ENCODE results near the gene RILPL1. TPM values are rescaled to one million over a fixed set of nuclear protein-coding genes. Genes with fewer than 3 reads are reported as not detected.
"Not testable (repeated sequence)": the region's sequence is repeated elsewhere in the genome, so short reads cannot be mapped to it uniquely, and the experiment has no call there.

RILPL1 gene
- total RNA-seq, 1 donor = 14.2 TPM

- no peak for DNase-seq (ENCODE audit: low read depth)
- no peak for TF ChIP-seq CTCF (IDR thresholded peaks at IDR 0.05; ENCODE audit: insufficient read depth, low read length)
- H3K4me3 ChIP-seq (ENCODE audit: low read depth, low read length) = no peak overlapping the region
Observed at GRCh38 chr12:123494124-123494851, 39.2 kb downstream of the RILPL1 start.

DNA sequence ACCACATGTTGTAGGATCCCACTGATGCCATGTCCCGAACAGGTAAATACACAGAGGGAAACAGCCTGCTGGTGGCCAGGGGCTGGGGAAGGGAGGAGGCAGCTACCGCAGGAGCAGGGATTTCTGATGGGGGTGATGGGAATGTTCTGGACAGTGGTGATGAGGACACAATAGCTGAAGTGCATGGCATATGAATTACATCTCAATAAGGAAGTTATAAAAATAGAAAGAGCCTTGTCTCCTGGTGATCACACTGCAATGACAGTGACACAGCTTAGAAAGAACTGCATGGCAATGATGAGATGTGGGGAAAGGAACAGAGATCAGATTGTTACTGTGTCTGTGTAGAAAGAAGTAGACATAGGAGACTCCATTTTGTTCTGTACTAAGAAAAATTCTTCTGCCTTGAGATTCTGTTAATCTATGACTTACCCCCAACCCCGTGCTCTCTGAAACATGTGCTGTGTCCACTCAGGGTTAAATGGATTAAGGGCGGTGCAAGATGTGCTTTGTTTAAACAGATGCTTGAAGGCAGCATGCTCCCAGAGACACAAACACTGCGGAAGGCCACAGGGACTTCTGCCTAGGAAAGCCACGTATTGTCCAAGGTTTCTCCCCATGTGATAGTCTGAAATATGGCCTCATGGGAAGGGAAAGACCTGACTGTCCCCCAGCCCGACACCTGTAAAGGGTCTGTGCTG is 41.0 kb downstream of the RILPL1 start:
- DNase-seq (ENCODE audit: low read depth); H3K4me3 ChIP-seq (ENCODE audit: low read depth, low read length): not testable (repeated sequence)

DNA sequence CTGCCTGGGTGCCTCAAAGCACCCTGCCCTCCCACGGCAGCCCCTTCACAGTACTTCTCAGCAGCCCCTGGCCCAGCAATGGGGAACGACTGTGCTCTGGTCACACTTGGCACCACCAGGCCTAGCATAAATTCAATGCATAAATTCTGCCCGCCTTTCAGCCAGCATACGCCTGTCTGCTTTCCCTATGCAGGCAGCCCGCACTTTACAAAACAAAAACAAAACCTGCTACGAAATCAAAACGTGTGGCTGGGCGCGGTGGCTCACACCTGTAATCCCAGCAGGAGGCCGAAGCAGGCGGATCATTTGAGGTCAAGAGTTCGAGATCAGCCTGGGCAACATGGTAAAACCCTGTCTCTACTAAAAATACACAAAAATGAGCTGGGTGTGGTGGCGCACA is 42.0 kb downstream of the RILPL1 start:
- H3K4me3 ChIP-seq (ENCODE audit: low read depth, low read length) = no peak overlapping the region
- TF ChIP-seq CTCF (IDR thresholded peaks at IDR 0.05; ENCODE audit: insufficient read depth, low read length) = no peak
- no peak for DNase-seq (ENCODE audit: low read depth)

- DNase-seq (ENCODE audit: low read depth) = no peak
- no peak for TF ChIP-seq CTCF (IDR thresholded peaks at IDR 0.05; ENCODE audit: insufficient read depth, low read length)
- no peak overlapping the region for H3K4me3 ChIP-seq (ENCODE audit: low read depth, low read length)
Observed at GRCh38 chr12:123491056-123491455, 42.5 kb downstream of the RILPL1 start.

DNA sequence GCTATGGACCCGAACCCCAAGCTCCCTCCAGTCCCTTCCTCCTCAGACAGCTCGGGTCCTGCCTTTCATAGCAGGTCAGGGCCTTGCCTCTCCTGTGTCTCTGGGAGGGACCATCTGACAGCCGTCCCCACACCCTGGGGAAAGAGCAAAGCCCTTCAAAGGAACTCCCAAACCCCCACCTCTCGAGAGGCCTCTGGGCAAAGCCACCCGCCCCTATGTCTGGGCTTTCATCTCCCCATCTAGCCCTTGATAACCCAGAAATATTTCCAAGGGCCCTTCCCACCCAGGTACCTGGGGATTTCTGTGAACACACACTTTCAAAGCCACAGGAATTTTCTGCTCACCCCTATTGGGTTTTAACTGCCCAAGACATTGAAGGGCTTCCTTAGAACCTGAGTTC is 43.4 kb downstream of the RILPL1 start:
- H3K4me3 ChIP-seq (ENCODE audit: low read depth, low read length) = no peak overlapping the region
- no peak for TF ChIP-seq CTCF (IDR thresholded peaks at IDR 0.05; ENCODE audit: insufficient read depth, low read length)
- DNase-seq (ENCODE audit: low read depth) = no peak

DNA sequence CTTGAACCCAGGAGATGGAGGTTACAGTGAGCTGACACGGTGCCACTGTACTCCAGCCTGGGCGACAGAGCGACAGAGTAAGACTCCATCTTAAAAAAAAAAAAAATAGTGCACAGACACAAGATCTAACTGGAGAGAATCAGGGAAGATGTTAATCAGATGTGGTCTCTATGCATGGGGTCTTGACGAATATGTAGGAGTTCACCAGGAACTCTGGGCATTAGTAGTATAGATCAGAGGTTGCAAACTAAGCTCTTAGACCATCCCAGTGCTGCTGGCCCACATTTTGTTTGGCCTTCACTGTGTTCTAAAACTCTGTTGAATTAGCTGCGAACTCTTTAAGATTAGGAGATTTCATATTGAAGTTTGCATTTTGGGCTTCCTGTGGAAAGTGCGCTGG is 43.9 kb downstream of the RILPL1 start:
- TF ChIP-seq CTCF (IDR thresholded peaks at IDR 0.05; ENCODE audit: insufficient read depth, low read length) = no peak
- DNase-seq (ENCODE audit: low read depth) = no peak
- H3K4me3 ChIP-seq (ENCODE audit: low read depth, low read length) = no peak overlapping the region

GRCh38 chr12:123488539-123489230 is 44.8 kb downstream of the RILPL1 start:
- no peak for DNase-seq (ENCODE audit: low read depth)
- TF ChIP-seq CTCF (IDR thresholded peaks at IDR 0.05; ENCODE audit: insufficient read depth, low read length) = no peak

More at GRCh38 chr12:123488539-123489230, 44.8 kb downstream of the RILPL1 start:
- no peak overlapping the region for H3K4me3 ChIP-seq (ENCODE audit: low read depth, low read length)

All from fibroblast of the aortic adventitia (primary cell).